K562 (cell line): ENCODE results near the gene RUNX1.

ENCODE experiments used
- CBX3 ChIP-seq, 2 experiments: IDR thresholded peaks; 1 replicate in 1 of 2; 2 replicates in 1 of 2; pipeline ENCODE4 v1.6.1; 2012; ENCODE audit warnings: inconsistent platforms in 2 of 2, low read length in 2 of 2, borderline replicate concordance in 1 of 2, control low read depth in 1 of 2
- CHD4 ChIP-seq: fragments of 200-600 bp; sonication (generic); IDR thresholded peaks from 3 replicates; pipeline ENCODE4 v1.6.1; 2012; ENCODE audit warnings: low read depth, mild to moderate bottlenecking, mixed read lengths, low read length, inconsistent platforms; ENCODE audit not compliant: insufficient read depth, insufficient replicate concordance, poor library complexity, severe bottlenecking
- MEF2D ChIP-seq: conservative IDR thresholded peaks from 2 replicates; pipeline ENCODE4 v1.6.1; 2016; ENCODE audit warnings: low read depth, missing genetic modification characterization, missing compliant biosample characterization

GRCh38 chr21:34945288-34945687, 103.8 kb downstream of the RUNX1 start:
- TF ChIP-seq CBX3 (IDR thresholded peaks at IDR 0.05; ENCODE audit: borderline replicate concordance in 1 of 2, low read length in 2 of 2) (no peak), MEF2D (tag) (no peak), CHD4 (no peak)
